ENCODE results near the gene EGFL8. TPM values are rescaled to one million over a fixed set of nuclear protein-coding genes. Genes with fewer than 3 reads are reported as not detected.

The EGFL8 gene
- total and polyA plus RNA-seq, 12 donors, result 1.3 to 103 (median 9.0) TPM

- Histone ChIP-seq H3K4me3 (no peak overlapping the region), H3K27ac (no peak overlapping the region), H3K4me1 (replicated peaks in 1 of 2) (no peaks in the 10 kb centered on the region), H3K9me3 (replicated peaks in 1 of 3) (no peaks in the 10 kb centered on the region), H3K36me3 (replicated peaks in 1 of 2) (no peaks in the 10 kb centered on the region), H3K27me3 (no peaks in the 10 kb centered on the region)
- WGBS, 4 donors, result 66 to 99% (median 77%) methylated on average over 3 of the region's 3 CpGs
- peak in 1 of 7 donors; percentile 27 for DNase-seq
- TF ChIP-seq POLR2A (IDR thresholded peaks at IDR 0.05), result no peak
- no peak for TF ChIP-seq CTCF (IDR thresholded peaks at IDR 0.05)
- intact Hi-C loops (cut with DNase I), result no loop called here
Measured at GRCh38 chr6:32214126-32214525, 49.7 kb downstream of the EGFL8 start.

DNA sequence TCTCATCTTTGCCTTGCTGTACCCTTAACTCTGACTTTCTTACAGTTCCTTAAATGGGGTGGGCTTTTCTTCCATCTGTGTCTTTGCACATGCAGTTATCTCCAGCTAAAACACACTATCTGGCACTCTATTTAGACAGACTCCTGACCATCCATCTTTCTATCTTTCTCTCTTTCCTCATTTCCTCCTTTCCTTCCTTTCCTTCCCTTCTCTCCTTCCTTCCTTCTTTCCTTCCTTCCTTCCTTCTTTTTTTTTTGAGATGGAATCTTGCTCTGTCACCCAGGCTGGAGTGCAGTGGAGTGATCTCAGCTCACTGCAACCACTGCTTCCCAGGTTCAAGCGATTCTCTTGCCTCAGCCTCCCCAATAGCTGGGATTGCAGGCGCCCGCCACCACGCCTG lies 51.2 kb downstream of the EGFL8 start:
- Histone ChIP-seq H3K27me3 (no peaks in the 10 kb centered on the region), H3K36me3 (replicated peaks in 1 of 2) (no peaks in the 10 kb centered on the region), H3K9me3 (replicated peaks in 1 of 3) (no peaks in the 10 kb centered on the region), H3K4me1 (replicated peaks in 1 of 2) (no peaks in the 10 kb centered on the region), H3K27ac (no peak overlapping the region), H3K4me3 (no peak overlapping the region)
- no peak for TF ChIP-seq POLR2A (IDR thresholded peaks at IDR 0.05)
- no peak for TF ChIP-seq CTCF (IDR thresholded peaks at IDR 0.05)
- 91 to 100% (median 97%) methylated on average over 4 of the region's 4 CpGs for WGBS, 4 donors
- no peak for DNase-seq
- intact Hi-C loops (cut with DNase I), result no loop called here

DNA sequence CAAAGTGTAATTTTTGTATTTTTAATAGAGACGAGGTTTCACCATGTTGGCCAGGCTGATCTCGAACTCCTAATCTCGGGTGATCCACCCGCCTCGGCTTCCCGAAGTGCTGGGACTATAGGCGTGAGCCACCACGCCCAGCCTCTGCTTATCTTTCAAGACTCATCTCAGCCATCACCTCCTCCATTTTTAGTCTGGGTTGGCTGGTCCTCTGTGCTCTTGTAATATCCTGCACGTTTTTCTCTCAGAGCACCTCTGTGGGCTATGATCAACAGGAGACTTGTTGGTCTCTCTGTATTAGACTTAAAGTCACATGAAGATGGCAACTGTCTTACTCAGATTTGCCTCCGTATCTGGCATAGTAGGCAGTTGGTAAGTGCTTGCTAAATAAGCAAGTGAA lies 51.9 kb downstream of the EGFL8 start:
- no peak for DNase-seq
- no peaks in the 10 kb centered on the region for H3K4me1 ChIP-seq (replicated peaks in 1 of 2)
- no peaks in the 10 kb centered on the region for H3K36me3 ChIP-seq (replicated peaks in 1 of 2)
- TF ChIP-seq CTCF (IDR thresholded peaks at IDR 0.05) (no peak), POLR2A (IDR thresholded peaks at IDR 0.05) (no peak)
- H3K27me3 ChIP-seq, result no peaks in the 10 kb centered on the region
- no peak overlapping the region for H3K27ac ChIP-seq
- intact Hi-C loops (cut with DNase I), result no loop called here
- no peaks in the 10 kb centered on the region for H3K9me3 ChIP-seq (replicated peaks in 1 of 3)
- no peak overlapping the region for H3K4me3 ChIP-seq
- WGBS, 4 donors, result 72 to 88% (median 78%) methylated on average over 10 of the region's 10 CpGs

- TF ChIP-seq POLR2A (IDR thresholded peaks at IDR 0.05) (no peak), CTCF (IDR thresholded peaks at IDR 0.05) (no peak)
- H3K4me3 ChIP-seq, result no peak overlapping the region
- H3K4me1 ChIP-seq (replicated peaks in 1 of 2), result no peaks in the 10 kb centered on the region
- no peaks in the 10 kb centered on the region for H3K36me3 ChIP-seq (replicated peaks in 1 of 2)
- no peak for DNase-seq
- H3K27me3 ChIP-seq, result no peaks in the 10 kb centered on the region
- H3K9me3 ChIP-seq (replicated peaks in 1 of 3), result no peaks in the 10 kb centered on the region
- intact Hi-C loops (cut with DNase I), result no loop called here
- H3K27ac ChIP-seq, result no peak overlapping the region
- 81 to 87% (median 83%) methylated on average over 3 to 11 of the region's 11 CpGs for WGBS, 4 donors
Measured at GRCh38 chr6:32216998-32217397, 52.6 kb downstream of the EGFL8 start.

Small RNA genes within 50 kb of the gene (microRNA-seq; reads per million reads assigned to microRNA genes)
- gene MIR6721 (3.4 to 4.0 (median 4.0) reads per million in 3 donors), gene MIR6833 (0 to 0.28 (median 0) reads per million in 3 donors)

Small RNA genes within 50 kb of the gene (small RNA-seq; reads per million reads assigned to genes)
- gene AL662884.1 (0 reads per million in 2 donors), gene MIR6833 (0 reads per million in 2 donors)

Other genes with a start within 250 kb of the EGFL8 start
- 100 to 1,000 TPM in 1 of 9 donors, 10 to 100 TPM in 7, 1 to 10 TPM in 1; 4.6 to 107 (median 38.8) TPM for gene C2, start 236.9 kb upstream of the EGFL8 start, total RNA-seq
- 10 to 100 TPM; 13.3 to 25.0 (median 19.0) TPM for gene C2, start 236.9 kb upstream of the EGFL8 start, polyA plus RNA-seq
- gene CFB, start 218.5 kb upstream of the EGFL8 start, total RNA-seq, result 100 to 1,000 TPM in 2 of 9 donors, 10 to 100 TPM in 6, under 1 TPM in 1; 0.78 to 166 (median 23.2) TPM
- 10 to 100 TPM; 10.2 to 76.4 (median 60.6) TPM for gene CFB, start 218.5 kb upstream of the EGFL8 start, polyA plus RNA-seq
- gene NELFE, start 205.6 kb upstream of the EGFL8 start, total RNA-seq, result 100 to 1,000 TPM in 3 of 9 donors, 10 to 100 TPM in 6; 64.4 to 107 (median 94.5) TPM
- 100 to 1,000 TPM in 2 of 3 donors, 10 to 100 TPM in 1; 89.9 to 117 (median 106) TPM for gene NELFE, start 205.6 kb upstream of the EGFL8 start, polyA plus RNA-seq
- 100 to 1,000 TPM in 4 of 9 donors, 10 to 100 TPM in 5; 29.9 to 231 (median 80.4) TPM for gene SKIC2, start 205.4 kb upstream of the EGFL8 start, total RNA-seq
- 100 to 1,000 TPM in 2 of 3 donors, 10 to 100 TPM in 1; 38.8 to 330 (median 243) TPM for gene SKIC2, start 205.4 kb upstream of the EGFL8 start, polyA plus RNA-seq
- 10 to 100 TPM; 19.9 to 57.1 (median 44.6) TPM for gene DXO, start 192.5 kb upstream of the EGFL8 start, total RNA-seq
- gene DXO, start 192.5 kb upstream of the EGFL8 start, polyA plus RNA-seq, result 100 to 1,000 TPM in 1 of 3 donors, 10 to 100 TPM in 2; 38.7 to 102 (median 83.7) TPM
- 1,000 to 10,000 TPM in 6 of 9 donors, 100 to 1,000 TPM in 3; 547 to 2,285 (median 1,171) TPM for gene C4A, start 182.5 kb upstream of the EGFL8 start, total RNA-seq
- 1,000 to 10,000 TPM in 1 of 3 donors, 100 to 1,000 TPM in 2; 212 to 1,408 (median 665) TPM for gene C4A, start 182.5 kb upstream of the EGFL8 start, polyA plus RNA-seq
- 1,000 to 10,000 TPM in 7 of 9 donors, 100 to 1,000 TPM in 2; 948 to 5,092 (median 1,365) TPM for gene C4B, start 149.8 kb upstream of the EGFL8 start, total RNA-seq
- 1,000 to 10,000 TPM in 1 of 3 donors, 100 to 1,000 TPM in 2; 236 to 1,852 (median 796) TPM for gene C4B, start 149.8 kb upstream of the EGFL8 start, polyA plus RNA-seq
- gene CYP21A2, start 126.2 kb upstream of the EGFL8 start, total RNA-seq, result 1,000 to 10,000 TPM in 8 of 9 donors, 100 to 1,000 TPM in 1; 780 to 6,352 (median 2,415) TPM
- 1,000 to 10,000 TPM in 2 of 3 donors, 100 to 1,000 TPM in 1; 528 to 4,039 (median 2,532) TPM for gene CYP21A2, start 126.2 kb upstream of the EGFL8 start, polyA plus RNA-seq
- gene TNXB, start 55.3 kb upstream of the EGFL8 start, total RNA-seq, result 100 to 1,000 TPM; 105 to 403 (median 213) TPM
- 100 to 1,000 TPM in 2 of 3 donors, 10 to 100 TPM in 1; 19.6 to 506 (median 248) TPM for gene TNXB, start 55.3 kb upstream of the EGFL8 start, polyA plus RNA-seq
- gene ATF6B, start 36.3 kb upstream of the EGFL8 start, total RNA-seq, result 100 to 1,000 TPM in 2 of 9 donors, 10 to 100 TPM in 7; 17.7 to 109 (median 35.7) TPM
- 100 to 1,000 TPM in 1 of 3 donors, 10 to 100 TPM in 2; 42.3 to 136 (median 67.3) TPM for gene ATF6B, start 36.3 kb upstream of the EGFL8 start, polyA plus RNA-seq
- gene FKBPL, start 34.3 kb upstream of the EGFL8 start, total RNA-seq, result 1 to 10 TPM; 1.6 to 8.9 (median 5.9) TPM
- 1 to 10 TPM; 4.9 to 6.1 (median 6.0) TPM for gene FKBPL, start 34.3 kb upstream of the EGFL8 start, polyA plus RNA-seq
- 1 to 10 TPM in 6 of 9 donors, under 1 TPM in 2, not detected in 1; 0.22 to 4.8 (median 2.0) TPM for gene PRRT1, start 12.7 kb upstream of the EGFL8 start, total RNA-seq
- gene PRRT1, start 12.7 kb upstream of the EGFL8 start, polyA plus RNA-seq, result 10 to 100 TPM in 2 of 3 donors, 1 to 10 TPM in 1; 1.6 to 26.0 (median 14.7) TPM
- gene PPT2, start 10.5 kb upstream of the EGFL8 start, total RNA-seq, result 10 to 100 TPM; 10.4 to 33.6 (median 30.1) TPM
- gene PPT2, start 10.5 kb upstream of the EGFL8 start, polyA plus RNA-seq, result 10 to 100 TPM; 15.8 to 19.9 (median 16.5) TPM
- gene AGPAT1, start 11.5 kb downstream of the EGFL8 start, total RNA-seq, result 10 to 100 TPM; 51.9 to 91.9 (median 66.9) TPM
- gene AGPAT1, start 11.5 kb downstream of the EGFL8 start, polyA plus RNA-seq, result 10 to 100 TPM; 63.5 to 75.8 (median 70.1) TPM
- 100 to 1,000 TPM in 7 of 9 donors, 10 to 100 TPM in 2; 90.6 to 146 (median 115) TPM for gene RNF5, start 13.8 kb downstream of the EGFL8 start, total RNA-seq
- 100 to 1,000 TPM in 1 of 3 donors, 10 to 100 TPM in 2; 47.2 to 120 (median 93.2) TPM for gene RNF5, start 13.8 kb downstream of the EGFL8 start, polyA plus RNA-seq
- gene AGER, start 19.7 kb downstream of the EGFL8 start, total RNA-seq, result 1 to 10 TPM in 8 of 9 donors, not detected in 1; 1.4 to 9.7 (median 3.1) TPM
- 10 to 100 TPM in 2 of 3 donors, 1 to 10 TPM in 1; 1.7 to 63.9 (median 18.1) TPM for gene AGER, start 19.7 kb downstream of the EGFL8 start, polyA plus RNA-seq
- gene PBX2, start 25.6 kb downstream of the EGFL8 start, total RNA-seq, result 100 to 1,000 TPM in 1 of 9 donors, 10 to 100 TPM in 8; 34.4 to 109 (median 53.3) TPM
- gene PBX2, start 25.6 kb downstream of the EGFL8 start, polyA plus RNA-seq, result 100 to 1,000 TPM in 1 of 3 donors, 10 to 100 TPM in 2; 46.6 to 211 (median 85.1) TPM
- 10 to 100 TPM in 8 of 9 donors, 1 to 10 TPM in 1; 3.8 to 40.3 (median 17.6) TPM for gene GPSM3, start 28.0 kb downstream of the EGFL8 start, total RNA-seq
- gene GPSM3, start 28.0 kb downstream of the EGFL8 start, polyA plus RNA-seq, result 10 to 100 TPM in 2 of 3 donors, 1 to 10 TPM in 1; 4.8 to 32.2 (median 15.9) TPM
- 10 to 100 TPM in 8 of 9 donors, 1 to 10 TPM in 1; 7.1 to 34.4 (median 17.6) TPM for gene NOTCH4, start 59.5 kb downstream of the EGFL8 start, total RNA-seq
- 100 to 1,000 TPM in 1 of 3 donors, 10 to 100 TPM in 1, 1 to 10 TPM in 1; 9.1 to 136 (median 54.2) TPM for gene NOTCH4, start 59.5 kb downstream of the EGFL8 start, polyA plus RNA-seq
- gene TSBP1, start 207.3 kb downstream of the EGFL8 start, total RNA-seq, result not detected
- gene TSBP1, start 207.3 kb downstream of the EGFL8 start, polyA plus RNA-seq, result not detected
- gene BTNL2, start 242.6 kb downstream of the EGFL8 start, total RNA-seq, result under 1 TPM in 1 of 9 donors, not detected in 8; 0.31 TPM
- gene BTNL2, start 242.6 kb downstream of the EGFL8 start, polyA plus RNA-seq, result not detected